Tibial nerve (tissue), 4 donors: ENCODE data around the gene IGSF8. TPM values are rescaled to one million over a fixed set of nuclear protein-coding genes. Genes with fewer than 3 reads are reported as not detected.
A peak's percentile ranks its signal among the peaks of the same experiment; 100 is the strongest.

Source experiments
- DNase-seq, 2 donors: peaks; one replicate each; pipeline ENCODE4 v3.0.0-alpha.2; 2019; ENCODE audit warnings: low spot score in 2 of 2
- H3K27ac ChIP-seq, 4 donors: fragments of 200-600 bp; sonication (generic) in 3 of 4; one replicate each; pipeline ENCODE4 v1.5.1; 2017 to 2019; ENCODE audit warnings: mild to moderate bottlenecking in 1 of 4
- H3K27me3 ChIP-seq, 2 donors: fragments of 200-600 bp; sonication (generic) in 1 of 2; one replicate each; pipeline versions ENCODE4 v1.5.1 to v1.6.0; 2017 to 2019
- H3K36me3 ChIP-seq, 3 donors: fragments of 200-600 bp; sonication (generic); one replicate each; pipeline ENCODE4 v1.5.1; 2018 to 2019
- H3K4me1 ChIP-seq, 4 donors: fragments of 200-600 bp; sonication (generic) in 3 of 4; one replicate each; pipeline ENCODE4 v1.5.1; 2017 to 2019
- H3K4me3 ChIP-seq, 4 donors: fragments of 200-600 bp; sonication (generic) in 3 of 4; one replicate each; pipeline ENCODE4 v1.5.1; 2017 to 2019; ENCODE audit warnings: mild to moderate bottlenecking in 1 of 4, moderate library complexity in 1 of 4
- H3K9me3 ChIP-seq, 4 donors: fragments of 200-600 bp; sonication (generic) in 3 of 4; one replicate each; pipeline ENCODE4 v1.5.1; 2017 to 2019
- CTCF ChIP-seq, 5 experiments: fragments of 200-600 bp in 3 of 5; fragments of 450-650 bp in 2 of 5; sonication (generic) in 3 of 5; IDR thresholded peaks; one replicate each; pipeline ENCODE4 v1.5.1; 2016 to 2019; ENCODE audit warnings: antibody characterized with exemption in 5 of 5, mild to moderate bottlenecking in 3 of 5, moderate library complexity in 2 of 5
- EP300 ChIP-seq, 2 donors: sonication (generic); formaldehyde crosslinking; IDR thresholded peaks; one replicate each; pipeline ENCODE4 v1.6.1; 2017; ENCODE audit warnings: antibody characterized with exemption in 2 of 2, mild to moderate bottlenecking in 1 of 2
- POLR2A ChIP-seq, 2 donors: fragments of 450-650 bp; IDR thresholded peaks; one replicate each; pipeline ENCODE4 v1.6.1; 2017; ENCODE audit warnings: antibody characterized with exemption in 2 of 2, mild to moderate bottlenecking in 2 of 2, moderate library complexity in 2 of 2
- WGBS, 2 donors: methylation state at CpG; one replicate each; pipeline ENCODE4 v1.1.5; 2018; 5-methylcytosine and 5-hydroxymethylcytosine counted together
- total RNA-seq, 4 donors: library from RNA; depleted of rRNA; stranded (reverse); fragments of >200 nt; gene quantifications; one replicate each; pipeline ENCODE4 v1.1.0, GENCODE V29; 2016

IGSF8 gene
- total RNA-seq, 4 donors from 2014 or later = 42.6 to 73.9 (median 50.7) TPM

- Histone ChIP-seq H3K4me1 (peaks cover 0 to 42% (median 17%) of the 10 kb centered on the region in 4 donors), H3K9me3 (no peaks in the 10 kb centered on the region), H3K4me3 (no peak overlapping the region), H3K27me3 (no peaks in the 10 kb centered on the region), H3K27ac (no peak overlapping the region), H3K36me3 (no peaks in the 10 kb centered on the region)
- DNase-seq = no peak
- TF ChIP-seq CTCF (IDR thresholded peaks at IDR 0.05) = no peak
- no peak for TF ChIP-seq EP300 (IDR thresholded peaks at IDR 0.05)
- TF ChIP-seq POLR2A (IDR thresholded peaks at IDR 0.05) = no peak
- WGBS, 2 donors = 87 to 92% methylated on average over 3 of the region's 3 CpGs
Observed at GRCh38 chr1:160049101-160049500, 49.3 kb downstream of the IGSF8 start.

- no peak overlapping the region for H3K4me3 ChIP-seq
- no peaks in the 10 kb centered on the region for H3K36me3 ChIP-seq
- DNase-seq = no peak
- no peaks in the 10 kb centered on the region for H3K27me3 ChIP-seq
- peaks cover 0 to 41% (median 15%) of the 10 kb centered on the region in 4 donors for H3K4me1 ChIP-seq
- no peak for TF ChIP-seq CTCF (IDR thresholded peaks at IDR 0.05)
- TF ChIP-seq EP300 (IDR thresholded peaks at IDR 0.05) = no peak
- no peak for TF ChIP-seq POLR2A (IDR thresholded peaks at IDR 0.05)
- H3K27ac ChIP-seq = peak overlapping the region in 1 of 4 donors; percentile 61
- no peaks in the 10 kb centered on the region for H3K9me3 ChIP-seq
Observed at GRCh38 chr1:160048335-160048734, 50.1 kb downstream of the IGSF8 start.

GRCh38 chr1:160047111-160047991 is 51.1 kb downstream of the IGSF8 start:
- H3K9me3 ChIP-seq = no peaks in the 10 kb centered on the region
- DNase-seq = no peak
- H3K4me3 ChIP-seq = no peak overlapping the region
- H3K27ac ChIP-seq = peak overlapping the region; percentile 4 to 61 (median 32)
- H3K27me3 ChIP-seq = no peaks in the 10 kb centered on the region
- H3K36me3 ChIP-seq = peaks cover 0 to under 1% (median 0%) of the 10 kb centered on the region in 3 donors
- no peak for TF ChIP-seq CTCF (IDR thresholded peaks at IDR 0.05)
- no peak for TF ChIP-seq EP300 (IDR thresholded peaks at IDR 0.05)
- TF ChIP-seq POLR2A (IDR thresholded peaks at IDR 0.05) = no peak
- WGBS, 2 donors = 72 to 76% methylated on average over 9 of the region's 9 CpGs
- peaks cover 0 to 43% (median 15%) of the 10 kb centered on the region in 4 donors for H3K4me1 ChIP-seq

GRCh38 chr1:160046494-160047110 is 51.8 kb downstream of the IGSF8 start:
- H3K4me3 ChIP-seq = no peak overlapping the region
- peaks cover 0 to 43% (median 15%) of the 10 kb centered on the region in 4 donors for H3K4me1 ChIP-seq
- peaks cover 0 to 8% (median 0%) of the 10 kb centered on the region in 3 donors for H3K36me3 ChIP-seq
- TF ChIP-seq CTCF (IDR thresholded peaks at IDR 0.05) (peak; percentile 66 to 85 (median 69)), EP300 (IDR thresholded peaks at IDR 0.05) (peak in 1 of 2 donors; percentile 64), POLR2A (IDR thresholded peaks at IDR 0.05) (no peak)
- WGBS, 2 donors = 2 to 3% methylated on average over 11 of the region's 11 CpGs
- no peaks in the 10 kb centered on the region for H3K27me3 ChIP-seq
- peak; percentile 52 to 59 for DNase-seq
- no peaks in the 10 kb centered on the region for H3K9me3 ChIP-seq
- peak overlapping the region; percentile 4 to 74 (median 48) for H3K27ac ChIP-seq

- peaks cover 0 to 40% (median 15%) of the 10 kb centered on the region in 4 donors for H3K4me1 ChIP-seq
- WGBS, 2 donors = 58 to 59% methylated on average over 2 of the region's 2 CpGs
- TF ChIP-seq EP300 (IDR thresholded peaks at IDR 0.05) (no peak), POLR2A (IDR thresholded peaks at IDR 0.05) (no peak), CTCF (IDR thresholded peaks at IDR 0.05) (no peak)
Observed at GRCh38 chr1:160045653-160046052, 52.8 kb downstream of the IGSF8 start.

More at GRCh38 chr1:160045653-160046052, 52.8 kb downstream of the IGSF8 start:
- H3K36me3 ChIP-seq = peaks cover 0 to 17% (median 0%) of the 10 kb centered on the region in 3 donors
- no peak overlapping the region for H3K4me3 ChIP-seq
- peak overlapping the region in 2 of 4 donors; percentile 61 to 74 for H3K27ac ChIP-seq
- no peak for DNase-seq
- H3K9me3 ChIP-seq = no peaks in the 10 kb centered on the region
- H3K27me3 ChIP-seq = no peaks in the 10 kb centered on the region
